Esophagus squamous epithelium (tissue), 4 donors: Measurements from ENCODE around the gene PTPA.

Experiments used
- CTCF ChIP-seq, 6 experiments: fragments of 450-650 bp in 4 of 6; fragments of 200-600 bp in 2 of 6; sonication (generic) in 2 of 6; IDR thresholded peaks; one replicate each; pipeline ENCODE4 v1.5.1; 2016 to 2019; ENCODE audit warnings: antibody characterized with exemption in 6 of 6, mild to moderate bottlenecking in 4 of 6, moderate library complexity in 4 of 6
- POLR2A ChIP-seq, 4 donors: fragments of 450-650 bp; IDR thresholded peaks; one replicate each; pipeline ENCODE4 v1.6.1; 2017; ENCODE audit warnings: antibody characterized with exemption in 4 of 4, mild to moderate bottlenecking in 4 of 4, moderate library complexity in 3 of 4

DNA sequence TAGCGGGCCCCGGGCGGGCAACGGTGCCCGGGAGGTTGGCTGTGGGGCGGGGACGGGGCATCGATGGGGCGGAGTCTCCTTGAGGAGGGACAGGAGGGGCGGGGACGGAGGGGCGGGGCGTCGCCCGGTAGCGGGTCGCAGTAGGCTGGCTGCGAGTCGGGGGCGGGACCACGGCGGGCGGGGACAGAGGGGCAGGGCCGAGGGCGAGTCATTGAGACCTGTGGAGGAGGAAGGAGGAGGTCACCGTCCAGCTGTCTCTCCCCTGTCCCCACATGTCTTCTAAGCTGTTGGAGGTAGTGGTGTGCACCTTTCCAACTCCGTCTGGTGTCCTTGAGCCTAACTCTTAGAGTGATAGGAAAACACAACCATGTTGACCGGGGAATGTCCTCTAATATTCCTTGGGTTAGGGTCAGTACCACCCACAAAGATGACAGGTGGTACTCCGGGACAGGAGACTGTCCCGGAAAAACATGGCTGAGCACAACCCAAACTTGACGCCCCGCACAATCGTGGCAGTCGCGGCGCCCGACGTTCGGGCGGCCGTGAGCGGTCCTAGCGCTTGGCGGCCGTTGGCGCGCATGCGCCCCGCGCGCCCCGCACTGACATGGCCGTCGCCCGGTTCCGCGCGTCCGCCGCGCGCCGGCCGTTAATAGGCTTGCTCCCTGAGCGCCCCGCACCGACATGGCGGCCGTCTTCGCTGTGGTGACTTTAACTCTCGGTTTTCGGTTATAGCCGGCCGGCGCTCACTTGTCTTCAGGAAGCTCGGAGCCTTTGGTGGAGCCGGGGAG lies at the start of gene PTPA, which contains the start of gene CRAT:
- TF ChIP-seq CTCF (IDR thresholded peaks at IDR 0.05) (peak in 2 of 6 experiments; percentile 6 to 34), POLR2A (IDR thresholded peaks at IDR 0.05) (peak in 3 of 4 donors; percentile 93 to 99 (median 95))
